Retina (tissue), 1 donor: Measurements from ENCODE around the gene MCF2L2.
"Not testable (repeated sequence)": the region's sequence is repeated elsewhere in the genome, so short reads cannot be mapped to it uniquely, and the experiment has no call there.

Experiments used
- DNase-seq: peaks from one replicate; pipeline ENCODE4 v3.0.0-alpha.2; 2016

The MCF2L2 gene, protein sequence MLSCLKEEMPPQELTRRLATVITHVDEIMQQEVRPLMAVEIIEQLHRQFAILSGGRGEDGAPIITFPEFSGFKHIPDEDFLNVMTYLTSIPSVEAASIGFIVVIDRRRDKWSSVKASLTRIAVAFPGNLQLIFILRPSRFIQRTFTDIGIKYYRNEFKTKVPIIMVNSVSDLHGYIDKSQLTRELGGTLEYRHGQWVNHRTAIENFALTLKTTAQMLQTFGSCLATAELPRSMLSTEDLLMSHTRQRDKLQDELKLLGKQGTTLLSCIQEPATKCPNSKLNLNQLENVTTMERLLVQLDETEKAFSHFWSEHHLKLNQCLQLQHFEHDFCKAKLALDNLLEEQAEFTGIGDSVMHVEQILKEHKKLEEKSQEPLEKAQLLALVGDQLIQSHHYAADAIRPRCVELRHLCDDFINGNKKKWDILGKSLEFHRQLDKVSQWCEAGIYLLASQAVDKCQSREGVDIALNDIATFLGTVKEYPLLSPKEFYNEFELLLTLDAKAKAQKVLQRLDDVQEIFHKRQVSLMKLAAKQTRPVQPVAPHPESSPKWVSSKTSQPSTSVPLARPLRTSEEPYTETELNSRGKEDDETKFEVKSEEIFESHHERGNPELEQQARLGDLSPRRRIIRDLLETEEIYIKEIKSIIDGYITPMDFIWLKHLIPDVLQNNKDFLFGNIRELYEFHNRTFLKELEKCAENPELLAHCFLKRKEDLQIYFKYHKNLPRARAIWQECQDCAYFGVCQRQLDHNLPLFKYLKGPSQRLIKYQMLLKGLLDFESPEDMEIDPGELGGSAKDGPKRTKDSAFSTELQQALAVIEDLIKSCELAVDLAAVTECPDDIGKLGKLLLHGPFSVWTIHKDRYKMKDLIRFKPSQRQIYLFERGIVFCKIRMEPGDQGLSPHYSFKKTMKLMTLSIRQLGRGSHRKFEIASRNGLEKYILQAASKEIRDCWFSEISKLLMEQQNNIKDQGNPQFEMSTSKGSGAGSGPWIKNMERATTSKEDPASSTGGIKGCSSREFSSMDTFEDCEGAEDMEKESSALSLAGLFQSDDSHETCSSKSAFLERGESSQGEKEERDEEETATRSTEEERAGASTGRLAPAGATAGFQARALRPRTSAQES

DNA sequence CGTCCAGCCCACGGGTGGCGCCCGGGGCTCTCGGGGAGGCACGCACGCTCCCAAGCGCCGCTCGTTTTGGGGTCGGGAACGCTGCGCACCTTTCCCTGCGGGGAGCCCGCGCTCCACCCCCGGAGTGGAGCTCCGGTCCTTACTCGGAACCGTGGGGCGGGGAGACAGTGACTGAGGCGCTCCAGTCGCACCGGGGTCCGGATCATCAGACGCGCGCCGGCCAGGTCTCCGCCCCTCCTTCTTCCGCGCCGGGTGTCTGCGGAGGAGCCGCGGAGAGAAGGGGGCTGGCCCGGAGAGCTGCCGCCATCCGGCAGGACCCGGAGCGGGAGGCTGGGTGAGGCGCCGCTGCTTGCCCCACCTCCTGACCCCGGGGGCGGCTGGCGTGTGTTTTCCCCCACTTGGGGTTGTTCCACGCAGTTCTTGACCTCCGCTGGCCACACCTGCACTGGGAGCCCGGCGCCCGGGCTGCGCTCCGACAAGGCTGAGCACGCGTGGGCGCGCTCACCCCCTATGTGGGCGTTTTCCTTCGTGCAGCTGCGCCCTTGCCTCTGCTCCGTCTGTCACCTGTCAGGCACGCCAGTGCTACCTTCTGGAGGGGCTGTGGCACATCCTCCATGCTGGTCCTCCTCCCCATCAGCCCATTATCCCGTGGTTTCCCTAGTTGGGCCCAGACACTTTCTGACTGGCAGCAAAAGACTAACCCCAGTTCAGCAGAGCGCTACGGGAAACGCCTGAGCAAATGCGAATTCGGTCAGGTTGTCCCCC lies at the start of gene MCF2L2:
MCF2L2 (minus strand) TSS at position 173 of the 765 bp plus-strand sequence. CDS start 642 bp downstream, outside the sequence.
- DNase-seq, result peak; percentile 87

DNA sequence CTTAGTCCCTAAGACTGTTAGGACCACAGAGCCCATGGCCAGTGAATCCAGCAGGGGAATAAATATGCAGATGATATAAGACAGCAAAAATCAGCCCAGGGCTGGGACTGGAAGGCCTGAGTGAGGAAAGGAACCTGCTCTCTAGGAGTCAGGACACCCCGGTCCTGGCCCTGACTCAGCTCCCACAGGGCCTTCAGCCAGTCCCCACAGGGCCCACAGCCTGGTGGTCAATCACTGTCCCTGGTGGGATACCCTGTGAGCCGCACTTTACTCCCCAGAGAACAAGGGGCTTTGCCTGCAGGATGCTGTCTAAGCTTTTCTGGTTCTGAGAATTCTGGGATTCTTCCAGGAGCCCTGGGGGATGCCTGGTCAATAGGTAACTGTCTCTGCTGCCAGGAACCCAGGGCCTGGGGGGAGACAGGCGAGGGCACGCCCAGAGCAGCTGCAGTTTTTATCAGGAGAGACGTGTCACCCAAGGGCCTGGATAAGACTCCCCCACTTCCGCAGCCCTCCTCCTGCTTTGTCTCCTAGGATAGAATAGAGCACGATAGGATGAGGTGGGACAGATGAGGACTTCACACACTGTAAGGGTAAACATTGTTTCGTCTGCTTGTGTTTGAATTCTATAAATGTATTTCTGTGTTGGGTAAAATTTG lies 49.5 kb upstream of the MCF2L2 start:
- DNase-seq, result no peak

DNA sequence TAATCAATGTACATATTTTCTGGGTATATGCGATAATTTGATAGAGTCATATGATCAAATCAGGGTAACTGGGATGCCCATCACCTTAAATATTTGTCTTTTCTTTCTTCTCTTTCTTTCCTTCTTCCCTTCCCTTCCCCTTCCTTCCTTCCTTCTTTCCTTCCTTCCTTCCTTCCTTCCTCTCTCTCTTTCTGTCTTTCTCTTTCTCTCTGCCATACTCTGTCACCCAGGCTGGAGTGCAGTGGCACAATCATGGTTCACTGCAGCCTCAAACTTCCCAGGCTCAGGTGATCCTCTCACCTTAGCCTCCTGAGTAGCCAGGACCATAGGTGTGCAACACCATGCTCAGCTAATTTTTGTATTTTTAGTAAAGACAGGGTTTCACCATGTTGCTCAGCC lies 47.3 kb upstream of the MCF2L2 start:
- DNase-seq, result not testable (repeated sequence)

DNA sequence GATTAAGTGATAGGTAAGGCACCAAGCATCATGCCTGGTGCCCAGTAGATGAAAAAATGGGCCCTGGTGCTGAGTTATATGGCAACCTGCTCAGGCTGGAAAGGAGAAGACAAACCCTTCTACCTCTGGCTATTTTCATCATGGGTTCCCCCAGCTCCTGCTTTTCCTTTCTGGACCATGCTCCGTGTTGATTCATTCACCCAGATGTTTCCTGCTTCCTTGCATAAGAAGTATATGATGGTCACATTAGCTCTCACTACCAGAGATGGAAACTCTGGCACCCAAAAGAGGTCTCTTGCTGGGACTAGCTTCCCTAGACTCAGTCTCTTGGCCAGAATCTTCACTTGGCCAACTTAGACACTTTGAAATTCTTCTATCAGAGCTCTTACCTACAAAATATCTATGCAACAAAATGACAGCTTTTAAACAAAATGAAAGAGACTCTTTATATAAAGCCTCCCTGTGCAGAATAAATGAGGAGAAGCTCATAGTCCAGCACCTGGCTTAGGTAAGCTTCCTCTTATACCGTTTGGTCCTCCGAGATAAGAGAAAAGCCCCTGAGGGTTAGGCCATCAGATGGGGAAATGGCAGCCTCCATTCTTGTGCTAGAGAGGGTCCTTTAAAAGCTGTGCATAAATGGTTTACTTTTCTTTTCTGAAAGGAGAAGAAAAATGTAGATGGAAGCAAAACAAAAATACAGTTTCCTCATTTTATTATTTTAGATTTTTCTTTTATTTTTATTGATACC lies 46.8 kb upstream of the MCF2L2 start:
- DNase-seq, result no peak

DNA sequence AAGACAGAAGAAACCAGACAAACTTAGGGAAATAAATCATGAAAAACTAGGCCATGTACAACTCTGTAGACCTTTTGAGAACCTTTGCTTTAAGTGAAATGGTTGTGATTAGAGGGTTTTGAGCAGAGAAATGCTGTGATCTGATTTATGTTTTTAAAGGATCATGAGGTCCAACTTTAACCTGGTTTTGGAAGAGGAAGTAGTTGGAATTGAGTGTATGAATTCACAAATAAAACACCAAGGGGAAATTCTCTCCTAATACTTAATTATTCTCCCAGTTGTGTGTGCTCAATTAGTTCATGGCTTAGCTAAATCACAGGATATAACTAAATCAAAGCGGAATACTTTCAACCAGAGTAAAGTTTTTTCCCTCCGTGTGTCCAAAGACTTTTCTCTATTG lies 45.5 kb upstream of the MCF2L2 start:
- no peak for DNase-seq

DNA sequence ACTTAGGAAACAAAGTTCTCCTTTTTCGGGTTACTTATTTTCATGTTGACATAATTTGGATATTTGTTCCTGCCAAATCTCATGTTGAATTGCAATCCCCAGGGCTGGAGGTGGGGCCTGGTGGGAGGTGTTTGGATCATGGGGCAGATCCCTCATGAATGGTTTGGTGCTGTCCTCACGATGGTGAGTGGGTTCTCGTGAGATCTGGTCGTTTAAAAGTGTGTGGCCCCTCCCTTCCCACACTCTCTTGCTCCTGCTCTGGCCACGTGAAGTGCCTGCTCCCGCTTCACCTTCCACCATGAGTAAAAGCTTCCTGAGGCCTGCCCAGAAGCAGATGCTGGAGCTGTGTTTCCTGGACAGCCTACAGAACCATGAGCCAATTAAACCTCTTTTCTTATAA lies 43.7 kb upstream of the MCF2L2 start:
- DNase-seq, result no peak

DNA sequence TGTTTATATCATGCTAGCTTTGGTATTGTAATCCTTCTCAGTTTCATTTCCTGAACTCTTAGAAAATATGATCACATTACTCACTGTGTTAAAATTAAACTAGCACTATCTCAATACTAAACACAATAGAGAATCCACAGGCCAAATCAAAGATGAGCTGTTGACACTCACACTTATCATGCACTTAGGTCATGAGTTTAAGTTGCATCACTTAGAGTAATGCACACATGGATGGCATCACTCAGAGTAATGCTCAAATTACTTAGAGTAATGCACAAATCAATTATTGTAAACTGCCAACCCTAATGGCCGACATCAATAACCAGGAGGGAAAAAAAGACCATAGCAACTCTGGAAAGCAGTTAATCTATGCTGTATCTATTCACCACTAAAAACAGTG lies 40.0 kb upstream of the MCF2L2 start:
- DNase-seq, result no peak

DNA sequence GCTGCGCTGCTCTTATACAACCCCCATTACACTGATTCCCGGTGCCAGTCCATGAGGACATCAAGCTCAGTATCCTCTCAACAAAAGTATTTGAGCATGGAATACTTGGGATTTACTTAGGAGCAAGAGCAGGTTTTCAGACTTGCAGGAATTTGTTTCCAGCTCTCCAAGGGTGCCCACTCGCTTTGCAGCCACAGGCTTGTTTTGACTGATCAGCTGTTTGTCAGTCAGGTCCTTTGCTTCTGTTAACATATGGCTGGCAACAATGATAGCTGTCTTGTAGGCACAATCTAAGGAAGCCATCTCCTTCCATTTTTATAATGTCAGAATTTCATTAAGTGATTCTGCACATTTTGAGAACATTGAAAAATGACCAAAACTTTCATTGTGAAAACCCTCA lies 38.2 kb upstream of the MCF2L2 start:
- no peak for DNase-seq

DNA sequence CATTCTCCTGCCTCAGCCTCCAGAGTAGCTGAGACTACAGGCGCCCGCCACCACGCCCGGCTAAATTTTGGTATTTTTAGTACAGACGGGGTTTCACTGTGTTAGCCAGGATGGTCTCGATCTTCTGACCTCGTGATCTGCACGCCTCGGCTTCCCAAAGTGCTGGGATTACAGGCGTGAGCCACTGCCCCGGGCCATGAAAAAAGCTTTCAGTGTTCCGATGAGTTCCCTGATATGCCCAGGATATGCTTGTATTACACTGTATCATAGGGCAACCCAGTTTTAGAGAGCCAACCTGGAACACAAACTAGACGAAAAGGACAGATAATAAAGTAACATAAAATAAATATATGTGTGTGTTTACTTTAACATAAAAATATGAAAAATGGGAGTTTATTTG lies 37.3 kb upstream of the MCF2L2 start:
- DNase-seq, result not testable (repeated sequence)

DNA sequence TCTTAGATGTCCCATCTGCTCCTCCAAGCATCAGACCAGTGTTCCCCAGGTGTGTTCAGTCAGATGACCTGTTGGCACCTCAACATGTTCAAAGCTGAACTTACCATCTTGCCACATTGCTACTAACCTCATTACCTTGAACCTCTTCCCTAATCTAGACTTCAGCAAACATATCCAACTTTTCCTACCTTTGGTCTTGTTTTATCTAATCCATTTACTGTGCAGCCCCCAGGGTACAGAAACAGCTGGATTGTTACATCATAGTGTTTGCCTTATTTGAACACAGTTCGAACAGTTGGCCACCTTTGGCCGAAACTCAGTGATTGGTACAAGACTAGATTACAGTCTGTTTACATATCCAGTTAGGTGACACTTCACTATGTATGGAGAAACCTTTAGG lies 36.1 kb upstream of the MCF2L2 start:
- no peak for DNase-seq

DNA sequence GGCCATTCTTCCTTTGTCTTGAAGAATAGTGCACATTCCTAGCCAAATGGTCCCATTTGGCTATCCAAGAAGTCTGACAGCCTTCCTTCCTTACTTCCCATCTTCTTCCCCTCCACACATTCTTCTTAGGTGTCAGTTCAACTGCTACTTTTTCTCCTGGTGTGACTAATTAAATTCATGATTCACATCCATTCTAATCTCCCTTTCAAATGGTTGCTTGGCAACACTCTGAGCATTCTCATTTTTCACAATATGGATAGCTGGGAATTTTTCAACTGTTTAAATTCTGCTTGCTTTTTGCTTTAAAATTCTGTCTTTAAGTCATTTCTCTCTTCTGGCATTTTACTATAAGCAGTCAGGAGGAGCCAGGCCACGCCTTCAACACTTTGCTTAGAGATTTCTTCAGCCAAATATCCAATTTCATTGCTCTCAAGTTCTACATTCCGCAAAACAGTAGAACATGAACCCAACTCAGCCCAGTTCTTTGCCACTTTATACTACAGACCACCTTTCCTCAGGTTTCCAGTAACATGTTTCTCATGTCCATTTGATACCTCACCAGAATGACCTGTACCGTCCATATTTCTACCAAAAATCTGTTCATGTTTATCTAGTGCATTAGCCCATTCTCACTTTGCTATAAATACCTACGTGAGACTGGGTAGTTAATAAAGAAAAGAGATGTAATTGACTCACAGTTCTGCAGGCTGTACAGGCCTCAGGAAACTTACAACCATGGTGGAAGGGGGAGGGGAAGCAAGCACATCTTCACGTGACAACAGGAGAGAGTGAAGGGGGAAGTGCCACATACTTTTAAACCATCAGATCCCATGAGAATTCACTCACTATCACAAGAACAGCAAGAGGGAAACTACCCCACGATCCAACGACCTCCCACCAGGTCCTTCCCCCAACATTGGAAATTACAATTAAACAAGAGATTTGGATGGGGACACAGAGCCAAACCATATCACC lies 31.9 kb upstream of the MCF2L2 start:
- no peak for DNase-seq

DNA sequence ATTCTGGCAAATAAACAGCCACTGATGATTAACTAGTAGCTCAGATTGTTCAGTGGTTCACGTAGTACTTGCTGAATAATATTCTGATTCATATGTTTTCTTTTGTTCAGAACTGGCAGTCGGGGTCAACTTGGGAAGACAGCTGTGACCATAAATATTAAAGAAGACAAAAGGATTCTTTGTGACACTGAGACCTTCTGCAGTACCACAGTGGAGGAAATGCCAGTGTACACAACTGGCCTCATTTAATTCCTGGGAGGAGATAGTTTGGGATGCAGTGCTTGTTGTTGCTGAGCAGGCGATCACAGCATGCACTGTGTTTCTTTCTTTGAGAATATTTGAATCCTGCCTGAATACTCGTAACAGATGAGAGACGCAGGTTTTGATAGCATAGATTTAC lies 26.7 kb upstream of the MCF2L2 start:
- no peak for DNase-seq

DNA sequence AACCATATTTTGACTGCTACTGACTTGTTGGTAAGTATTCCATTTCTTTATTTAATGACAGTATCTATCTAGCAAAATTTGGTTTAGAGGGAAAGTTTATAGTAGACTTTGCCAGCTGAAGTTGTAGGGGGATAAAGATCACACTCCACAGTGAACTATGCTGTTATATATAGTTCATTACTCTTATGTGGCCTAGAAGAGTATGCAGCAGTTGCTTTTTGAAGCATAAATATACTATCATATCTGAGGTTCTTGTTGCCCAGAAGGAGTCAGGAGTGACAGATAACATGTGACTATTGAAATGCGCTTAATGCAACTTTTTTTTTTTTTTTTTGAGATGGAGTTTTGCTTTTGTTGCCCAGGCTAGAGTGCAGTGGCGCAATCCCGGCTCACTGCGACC lies 25.6 kb upstream of the MCF2L2 start:
- no peak for DNase-seq

DNA sequence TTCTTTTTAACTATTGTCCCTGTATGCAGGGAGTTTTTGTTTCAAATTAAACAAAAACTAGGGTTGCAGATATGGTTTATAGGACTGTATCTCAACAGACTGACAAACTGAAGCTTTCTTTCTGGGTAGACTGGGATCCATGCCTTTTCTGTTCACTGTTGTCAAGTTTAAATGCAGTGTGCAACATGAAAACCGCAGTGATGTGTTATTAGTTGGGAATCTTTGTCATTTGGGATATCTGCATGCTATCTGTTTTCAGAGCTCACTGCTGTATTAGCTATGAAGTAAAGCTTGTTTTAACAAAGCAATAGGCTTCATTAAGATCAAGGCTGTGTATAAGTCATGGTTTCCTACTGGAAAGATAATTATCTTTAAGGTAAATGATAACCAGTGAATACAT lies 21.4 kb upstream of the MCF2L2 start:
- no peak for DNase-seq

DNA sequence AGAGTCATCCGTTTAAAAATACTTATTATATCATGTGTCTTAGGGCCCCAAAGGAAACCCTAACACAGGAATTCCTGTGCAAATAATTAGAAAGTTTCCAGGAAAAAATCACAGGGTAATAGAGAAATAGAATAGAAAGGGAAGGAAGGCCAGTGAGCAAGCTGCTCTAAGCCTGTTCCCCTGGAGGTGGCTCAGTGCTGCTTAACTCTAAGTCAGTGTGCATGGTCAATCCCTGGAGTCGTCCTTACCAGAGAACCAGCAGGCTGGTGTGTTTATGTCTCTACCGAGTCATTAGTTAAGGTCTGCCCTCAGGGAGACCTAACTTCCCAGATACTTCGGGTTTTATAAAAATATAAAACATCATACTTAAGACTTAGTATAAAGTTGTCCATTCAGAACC lies 21.0 kb upstream of the MCF2L2 start:
- DNase-seq, result no peak

DNA sequence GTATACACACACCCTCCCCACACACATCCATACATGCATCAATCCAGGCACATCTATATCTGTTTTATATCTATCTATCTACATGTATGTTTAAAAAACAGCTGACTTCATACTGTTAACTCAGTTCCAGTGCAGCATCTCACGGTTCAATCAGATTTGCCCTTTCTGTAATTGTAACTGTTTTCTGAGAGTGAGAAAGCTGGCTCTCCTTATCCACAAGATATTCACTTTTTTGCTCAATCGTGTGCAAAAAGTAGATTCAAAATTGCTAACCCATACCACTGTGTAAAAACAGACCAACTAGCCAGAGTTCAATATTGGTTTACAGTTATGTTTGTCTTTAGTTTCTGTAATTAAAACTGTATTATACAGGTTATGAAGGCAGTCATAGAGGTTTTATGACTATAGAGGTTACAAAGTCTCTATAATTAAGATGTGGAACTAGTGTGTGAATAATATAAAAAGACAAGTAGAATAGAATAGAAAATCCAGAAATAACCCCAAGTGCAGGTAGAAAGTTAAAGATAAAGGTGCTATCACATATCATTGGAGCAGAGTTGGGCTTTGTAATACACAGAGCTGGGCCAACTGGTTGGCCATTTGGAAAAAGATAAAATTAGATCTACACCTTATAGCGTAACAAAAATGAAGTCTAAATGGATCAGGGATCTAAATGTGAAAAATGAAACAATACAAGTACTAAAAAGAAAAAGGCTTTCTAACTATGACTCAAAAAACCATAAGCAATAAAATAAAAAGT lies 20.1 kb upstream of the MCF2L2 start:
- no peak for DNase-seq

DNA sequence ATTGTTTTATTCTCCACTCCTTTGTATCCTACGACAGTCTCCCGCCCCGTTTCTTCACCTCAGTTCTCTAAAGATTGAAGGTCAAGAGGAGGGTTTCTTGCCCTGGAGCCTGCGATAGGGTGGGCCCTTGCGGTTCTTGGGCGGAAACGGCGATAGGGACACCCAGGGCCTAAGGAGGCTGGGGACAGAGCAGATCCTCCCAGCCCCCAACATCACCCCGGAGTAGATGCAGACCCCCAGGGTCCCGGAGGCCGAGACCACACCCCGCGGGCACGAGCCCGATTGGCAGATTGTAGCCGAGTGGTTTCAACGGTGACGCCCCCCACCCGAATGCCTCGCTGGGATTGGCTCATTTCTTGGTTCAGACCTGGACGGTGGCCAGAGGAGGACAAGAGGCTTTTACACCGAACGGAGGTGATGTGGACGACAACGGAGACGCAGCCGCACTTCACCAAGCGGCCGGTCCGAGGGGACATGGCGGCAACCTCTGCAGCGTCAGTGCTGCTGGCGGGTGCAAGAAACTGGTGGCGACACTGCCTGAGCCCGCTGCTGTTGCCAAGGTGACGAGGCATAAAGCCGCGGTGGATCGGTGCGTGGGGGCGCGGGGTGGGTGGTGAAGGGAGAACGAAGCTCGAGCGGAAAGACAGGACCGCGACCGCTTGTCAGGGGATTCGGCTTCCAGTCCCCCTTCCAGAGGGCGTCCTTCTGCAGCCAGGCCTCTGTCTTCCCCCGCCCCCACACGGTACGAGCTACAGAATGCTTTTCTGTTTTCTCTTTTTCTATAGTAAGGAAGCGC lies 19.0 kb upstream of the MCF2L2 start:
- peak; percentile 95 for DNase-seq

DNA sequence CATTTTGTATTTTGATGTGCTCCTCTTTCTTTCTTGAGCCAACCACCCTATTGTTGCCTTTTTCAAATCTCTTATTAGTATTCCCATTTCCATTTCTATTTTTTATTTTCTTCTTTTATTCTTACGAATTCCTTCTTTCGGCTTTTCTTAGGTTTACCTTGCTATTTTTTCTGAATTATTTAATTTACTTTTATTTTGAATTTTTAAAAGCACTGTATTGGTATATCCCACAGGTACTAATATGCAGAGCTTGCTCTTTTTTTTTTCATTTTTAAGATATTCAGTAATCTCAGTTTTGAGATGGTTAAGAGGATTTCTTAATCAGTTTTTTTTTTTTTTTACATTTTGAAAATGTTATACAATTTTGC lies 18.4 kb upstream of the MCF2L2 start:
- DNase-seq, result no peak

DNA sequence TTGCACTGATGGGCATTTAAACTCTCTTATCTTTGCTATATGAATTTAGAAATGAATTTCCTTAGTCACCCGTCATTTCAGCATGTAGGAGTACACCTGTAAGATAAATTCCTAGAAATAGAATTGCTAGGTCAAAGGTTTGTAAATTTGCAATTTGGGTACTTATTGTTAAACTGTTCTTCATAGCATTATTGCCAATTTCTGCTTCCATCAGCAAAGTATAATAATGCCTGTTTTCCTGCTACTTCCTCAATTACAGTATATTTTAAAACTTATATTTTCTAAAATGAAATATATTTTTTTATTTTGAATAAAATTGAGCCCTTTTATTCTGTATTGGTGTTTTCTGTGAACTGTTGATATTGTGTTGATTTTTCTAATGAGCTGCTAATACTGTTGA lies 16.3 kb upstream of the MCF2L2 start:
- DNase-seq, result no peak
